ENCODE data around the gene LRRC10B.

GRCh38 chr11:61524963-61525587 is 16.5 kb downstream of the LRRC10B start:
- TF ChIP-seq EZH2 (IDR thresholded peaks at IDR 0.05; ENCODE audit: borderline replicate concordance) (no peak), CTCF (IDR thresholded peaks at IDR 0.05; ENCODE audit: poor library complexity) (no peak)
